C4-2B (cell line): ENCODE data around the gene CHST8.

Experiments
- ZFX ChIP-seq: fragments of 450-650 bp; IDR thresholded peaks from 2 replicates; pipeline ENCODE4 v1.6.1; 2017
- TF ChIP-seq, protein P1 (sequence below): fragments of 450-650 bp; conservative IDR thresholded peaks from 2 replicates; pipeline ENCODE4 v1.5.1; 2017; ENCODE audit warnings: mild to moderate bottlenecking

DNA sequence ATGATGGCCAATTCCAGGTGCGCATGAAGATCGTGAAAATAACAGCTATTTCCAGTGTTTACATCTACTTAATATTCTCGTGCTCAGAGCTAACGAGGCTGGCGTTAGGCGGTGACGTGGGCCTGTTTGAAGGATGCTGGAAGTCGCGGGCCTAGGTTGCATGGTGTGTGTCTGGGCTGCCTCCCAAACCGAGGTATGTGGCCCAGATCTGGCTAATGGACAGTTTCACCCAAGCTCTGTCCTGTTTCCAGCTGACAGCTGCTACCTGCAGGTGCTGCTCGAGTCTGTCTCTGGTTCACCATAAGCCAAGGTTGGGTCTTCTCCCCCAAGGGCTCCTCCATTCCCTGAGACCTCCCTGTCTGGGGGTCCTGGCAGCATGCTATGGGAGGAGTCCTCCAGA is 134.4 kb downstream of the CHST8 start:
- TF ChIP-seq, protein P1, sequence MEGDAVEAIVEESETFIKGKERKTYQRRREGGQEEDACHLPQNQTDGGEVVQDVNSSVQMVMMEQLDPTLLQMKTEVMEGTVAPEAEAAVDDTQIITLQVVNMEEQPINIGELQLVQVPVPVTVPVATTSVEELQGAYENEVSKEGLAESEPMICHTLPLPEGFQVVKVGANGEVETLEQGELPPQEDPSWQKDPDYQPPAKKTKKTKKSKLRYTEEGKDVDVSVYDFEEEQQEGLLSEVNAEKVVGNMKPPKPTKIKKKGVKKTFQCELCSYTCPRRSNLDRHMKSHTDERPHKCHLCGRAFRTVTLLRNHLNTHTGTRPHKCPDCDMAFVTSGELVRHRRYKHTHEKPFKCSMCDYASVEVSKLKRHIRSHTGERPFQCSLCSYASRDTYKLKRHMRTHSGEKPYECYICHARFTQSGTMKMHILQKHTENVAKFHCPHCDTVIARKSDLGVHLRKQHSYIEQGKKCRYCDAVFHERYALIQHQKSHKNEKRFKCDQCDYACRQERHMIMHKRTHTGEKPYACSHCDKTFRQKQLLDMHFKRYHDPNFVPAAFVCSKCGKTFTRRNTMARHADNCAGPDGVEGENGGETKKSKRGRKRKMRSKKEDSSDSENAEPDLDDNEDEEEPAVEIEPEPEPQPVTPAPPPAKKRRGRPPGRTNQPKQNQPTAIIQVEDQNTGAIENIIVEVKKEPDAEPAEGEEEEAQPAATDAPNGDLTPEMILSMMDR: no peak
- TF ChIP-seq ZFX: no peak
